ENCODE data around the gene MED25.

DNA sequence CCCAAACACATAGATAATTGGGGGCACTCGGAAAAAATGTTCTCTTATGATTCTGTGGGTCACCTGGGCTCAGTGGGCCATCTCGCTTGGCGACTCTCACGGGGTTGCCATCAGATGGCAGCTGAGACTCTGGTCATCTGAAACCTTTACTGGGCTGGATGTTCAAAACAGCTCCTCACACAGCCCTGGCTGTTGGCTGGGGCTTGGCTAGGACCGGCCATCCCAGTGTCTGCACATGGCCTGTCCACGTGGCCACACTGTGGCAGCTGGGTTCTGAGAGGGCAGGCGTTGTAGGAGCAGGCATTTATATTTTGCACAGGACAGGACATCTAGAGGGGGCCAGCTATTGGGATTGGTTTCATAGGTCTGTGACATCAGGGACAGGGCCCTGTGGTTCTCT, 15.5 kb downstream of the MED25 start:
- TF ChIP-seq, protein P1, sequence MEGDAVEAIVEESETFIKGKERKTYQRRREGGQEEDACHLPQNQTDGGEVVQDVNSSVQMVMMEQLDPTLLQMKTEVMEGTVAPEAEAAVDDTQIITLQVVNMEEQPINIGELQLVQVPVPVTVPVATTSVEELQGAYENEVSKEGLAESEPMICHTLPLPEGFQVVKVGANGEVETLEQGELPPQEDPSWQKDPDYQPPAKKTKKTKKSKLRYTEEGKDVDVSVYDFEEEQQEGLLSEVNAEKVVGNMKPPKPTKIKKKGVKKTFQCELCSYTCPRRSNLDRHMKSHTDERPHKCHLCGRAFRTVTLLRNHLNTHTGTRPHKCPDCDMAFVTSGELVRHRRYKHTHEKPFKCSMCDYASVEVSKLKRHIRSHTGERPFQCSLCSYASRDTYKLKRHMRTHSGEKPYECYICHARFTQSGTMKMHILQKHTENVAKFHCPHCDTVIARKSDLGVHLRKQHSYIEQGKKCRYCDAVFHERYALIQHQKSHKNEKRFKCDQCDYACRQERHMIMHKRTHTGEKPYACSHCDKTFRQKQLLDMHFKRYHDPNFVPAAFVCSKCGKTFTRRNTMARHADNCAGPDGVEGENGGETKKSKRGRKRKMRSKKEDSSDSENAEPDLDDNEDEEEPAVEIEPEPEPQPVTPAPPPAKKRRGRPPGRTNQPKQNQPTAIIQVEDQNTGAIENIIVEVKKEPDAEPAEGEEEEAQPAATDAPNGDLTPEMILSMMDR (conservative IDR thresholded peaks at IDR 0.05), result no peak
- TF ChIP-seq EZH2 (IDR thresholded peaks at IDR 0.05; ENCODE audit: low read depth), result no peak
